Heart left ventricle (tissue), 16 donors: ENCODE data around the gene PPP2R5B. TPM values are rescaled to one million over a fixed set of nuclear protein-coding genes. Genes with fewer than 3 reads are reported as not detected.

Source experiments
- ATAC-seq, 4 donors: fragments of 200-7000 bp; cut with Tn5 transposase; one replicate each; pipeline ENCODE4 v1.9.1; 2020 to 2022; ENCODE audit warnings: moderate library complexity in 4 of 4, mild to moderate bottlenecking in 3 of 4, moderate number of reproducible peaks in 1 of 4
- DNase-seq, 5 donors: peaks; one replicate each; pipeline ENCODE4 v3.0.0-alpha.2; 2020
- H3K27ac ChIP-seq, 12 donors: fragments of 200-600 bp; sonication (generic) in 4 of 12; one replicate each; pipeline versions ENCODE4 v1.5.0 to v1.8.0; 2016 to 2022; ENCODE audit warnings: mild to moderate bottlenecking in 2 of 12
- H3K27me3 ChIP-seq, 9 donors: fragments of 200-600 bp; sonication (generic) in 2 of 9; one replicate each; pipeline versions ENCODE4 v1.5.1 to v1.8.0; 2016 to 2022; ENCODE audit warnings: mild to moderate bottlenecking in 3 of 9
- H3K36me3 ChIP-seq, 9 donors: fragments of 200-600 bp; sonication (generic) in 2 of 9; one replicate each; pipeline versions ENCODE4 v1.5.0 to v1.8.0; 2018 to 2022; ENCODE audit warnings: mild to moderate bottlenecking in 2 of 9
- H3K4me1 ChIP-seq, 12 donors: fragments of 200-600 bp; sonication (generic) in 4 of 12; one replicate each; pipeline versions ENCODE4 v1.5.0 to v1.8.0; 2016 to 2022; ENCODE audit warnings: mild to moderate bottlenecking in 3 of 12
- H3K4me3 ChIP-seq, 12 donors: fragments of 200-600 bp; sonication (generic) in 4 of 12; one replicate each; pipeline versions ENCODE4 v1.5.0 to v1.8.0; 2017 to 2022; ENCODE audit warnings: mild to moderate bottlenecking in 9 of 12, moderate library complexity in 4 of 12
- H3K9me3 ChIP-seq, 12 donors: fragments of 200-600 bp; sonication (generic) in 4 of 12; one replicate each; pipeline versions ENCODE4 v1.5.0 to v1.8.0; 2016 to 2022; ENCODE audit warnings: mild to moderate bottlenecking in 1 of 12
- POLR2A ChIP-seq, 2 donors: fragments of 450-650 bp; IDR thresholded peaks; one replicate each; pipeline ENCODE4 v1.6.1; 2017; ENCODE audit warnings: antibody characterized with exemption in 2 of 2, mild to moderate bottlenecking in 2 of 2, moderate library complexity in 2 of 2
- WGBS, 4 donors: extraction: QIAGEN DNeasy Blood & Tissue Kit in 2 of 4; methylation state at CpG; one replicate each; pipeline versions ENCODE4 v1.1.5 to v1.1.7; 2013 to 2018; 5-methylcytosine and 5-hydroxymethylcytosine counted together
- intact Hi-C, 10 donors: fragments of 100-400 bp; cut with DNase I; formaldehyde crosslinking; loops; one replicate each; pipeline versions ENCODE4 v1.11.1 to v1.14.2; 2022
- polyA plus RNA-seq, 2 donors: library from polyadenylated mRNA; stranded (reverse); fragments of 200-250 nt; gene quantifications; one replicate each; pipeline ENCODE4 v1.2.3, GENCODE V29; 2013
- total RNA-seq, 9 donors: library from RNA; depleted of rRNA in 2 of 9; stranded (reverse); fragments of >200 nt in 2 of 9; fragmentation: NEBNext Ultra II Directional in 3 of 9; extraction: Animal tissue kit (Norgen Biotek cat#: 25700) in 3 of 9; gene quantifications; one replicate each; pipeline versions ENCODE4 v1.1.0 to v1.2.4, GENCODE V29; 2016 to 2023
- TF ChIP-seq, protein P1 (sequence below), 12 donors: fragments of 200-600 bp; sonication (generic) in 4 of 12; IDR thresholded peaks; one replicate each; pipeline versions ENCODE4 v1.5.0 to v1.8.0; 2018 to 2022; ENCODE audit warnings: antibody characterized with exemption in 12 of 12, mild to moderate bottlenecking in 5 of 12
- donor health status: ischemic (EF 13 %, LVEDD 7.1; RV severe dilation, severe dysfunction).
- donor health status: healthy with polysubstance abuse.
- donor health status: DM: no; HTN: yes; CAD: no.
- donor health status: DM: no; HTN: no; CAD: no.
- donor health status: ischemic (EF 25% LVEDD 6.9; RV normal size, moderate dysfunction).
- donor health status: ischemic (EF 25% LVEDD 5.7; RV mildly dilated, moderate dysfunction).
- donor health status: healthy.
- donor health status: DM: yes; HTN: yes; CAD: no.
- donor health status: ischemic (EF 35%, LVEDD 5.7; RV mildly dilated, moderate dysfunction).
- donor health status: nonischemic (EF 11% LVEDD 7.7; RV severe dilation, severe dysfunction).
- donor health status: DM: yes; HTN: yes; CAD: no.
- donor health status: PGD.
- donor health status: ischemic (EF 29% LVEDD 5.4; RV normal size, mild dysfunction).
- donor health status: nonischemic (EF 23%, LVEDD 6.1; RV moderate dilation, normal function).

PPP2R5B gene
- total and polyA plus RNA-seq, 11 donors, result 17.5 to 34.3 (median 22.6) TPM

DNA sequence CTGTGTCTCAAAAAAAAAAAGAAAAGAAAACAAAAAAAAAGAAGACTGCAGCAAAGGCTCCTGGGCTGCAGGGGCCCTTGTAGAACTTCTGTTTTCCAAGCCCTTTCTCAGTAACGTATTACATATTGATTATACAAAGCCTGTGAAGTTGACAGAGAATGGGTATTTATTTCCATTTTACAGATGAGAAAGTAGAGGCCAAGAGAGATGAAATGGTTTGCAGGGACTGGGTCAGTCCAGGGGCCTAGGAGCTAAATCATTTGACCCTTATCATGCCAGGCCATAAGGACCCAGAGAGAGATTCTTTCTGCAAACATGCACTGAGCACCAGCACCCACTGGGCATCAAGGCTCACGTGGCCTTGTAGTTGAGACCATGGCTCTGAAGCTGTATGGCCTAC, 4.5 kb downstream of the PPP2R5B start:
- H3K27ac ChIP-seq, result no peak overlapping the region
- 94 to 100% (median 97%) methylated on average over 2 of the region's 2 CpGs for WGBS, 4 donors
- DNase-seq (no peak), ATAC-seq (no peak)
- H3K9me3 ChIP-seq, result no peaks in the 10 kb centered on the region
- H3K36me3 ChIP-seq, result peaks cover 0 to 78% (median 65%) of the 10 kb centered on the region in 9 donors
- intact Hi-C loops, result loop anchor here in 7 of 10 donors (5.0 to 10.0 kb wide), 7 partner anchors 48 to 196 kb away; partner anchors contain the start of genes ARL2 (in 4 of the 7), BATF2 (in 2 of the 7), FAU (in 1 of the 7) and MRPL49 (in 1 of the 7)
- H3K27me3 ChIP-seq, result no peaks in the 10 kb centered on the region
- TF ChIP-seq POLR2A (IDR thresholded peaks at IDR 0.05), result no peak
- TF ChIP-seq, protein P1, sequence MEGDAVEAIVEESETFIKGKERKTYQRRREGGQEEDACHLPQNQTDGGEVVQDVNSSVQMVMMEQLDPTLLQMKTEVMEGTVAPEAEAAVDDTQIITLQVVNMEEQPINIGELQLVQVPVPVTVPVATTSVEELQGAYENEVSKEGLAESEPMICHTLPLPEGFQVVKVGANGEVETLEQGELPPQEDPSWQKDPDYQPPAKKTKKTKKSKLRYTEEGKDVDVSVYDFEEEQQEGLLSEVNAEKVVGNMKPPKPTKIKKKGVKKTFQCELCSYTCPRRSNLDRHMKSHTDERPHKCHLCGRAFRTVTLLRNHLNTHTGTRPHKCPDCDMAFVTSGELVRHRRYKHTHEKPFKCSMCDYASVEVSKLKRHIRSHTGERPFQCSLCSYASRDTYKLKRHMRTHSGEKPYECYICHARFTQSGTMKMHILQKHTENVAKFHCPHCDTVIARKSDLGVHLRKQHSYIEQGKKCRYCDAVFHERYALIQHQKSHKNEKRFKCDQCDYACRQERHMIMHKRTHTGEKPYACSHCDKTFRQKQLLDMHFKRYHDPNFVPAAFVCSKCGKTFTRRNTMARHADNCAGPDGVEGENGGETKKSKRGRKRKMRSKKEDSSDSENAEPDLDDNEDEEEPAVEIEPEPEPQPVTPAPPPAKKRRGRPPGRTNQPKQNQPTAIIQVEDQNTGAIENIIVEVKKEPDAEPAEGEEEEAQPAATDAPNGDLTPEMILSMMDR (IDR thresholded peaks at IDR 0.05), result no peak
- H3K4me1 ChIP-seq, result peaks cover 0 to 24% (median 15%) of the 10 kb centered on the region in 12 donors
- no peak overlapping the region for H3K4me3 ChIP-seq

DNA sequence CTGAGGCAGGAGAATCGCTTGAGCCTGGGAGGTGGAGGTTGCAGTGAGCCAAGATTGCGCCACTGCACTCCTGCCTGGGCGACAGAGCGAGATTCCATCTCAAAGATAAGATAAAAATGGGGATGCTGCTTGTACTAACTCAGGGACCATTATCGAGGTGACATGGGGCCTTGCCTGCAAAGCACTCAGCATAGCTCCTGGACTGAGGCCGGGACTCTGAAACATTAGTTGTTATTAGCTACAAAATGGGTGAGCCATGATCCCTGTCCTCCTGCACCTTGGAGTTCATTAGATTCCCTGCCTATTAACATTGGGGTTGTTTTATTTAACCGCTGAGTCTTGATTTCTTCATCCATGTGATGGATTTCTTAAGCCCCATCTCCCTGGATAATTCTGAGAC, 5.1 kb downstream of the PPP2R5B start:
- no peaks in the 10 kb centered on the region for H3K27me3 ChIP-seq
- TF ChIP-seq, protein P1 (IDR thresholded peaks at IDR 0.05), result no peak
- TF ChIP-seq POLR2A (IDR thresholded peaks at IDR 0.05), result no peak
- H3K9me3 ChIP-seq, result no peaks in the 10 kb centered on the region
- no peak for ATAC-seq
- H3K36me3 ChIP-seq, result peaks cover 0 to 84% (median 70%) of the 10 kb centered on the region in 9 donors
- intact Hi-C loops, result loop anchor here in 7 of 10 donors (5.0 to 10.0 kb wide), 7 partner anchors 48 to 195 kb away; partner anchors contain the start of genes ARL2 (in 4 of the 7), BATF2 (in 2 of the 7), FAU (in 1 of the 7) and MRPL49 (in 1 of the 7)
- no peak overlapping the region for H3K4me3 ChIP-seq
- H3K27ac ChIP-seq, result no peak overlapping the region
- no peak for DNase-seq
- 93 to 99% (median 95%) methylated on average over 7 of the region's 7 CpGs for WGBS, 4 donors
- H3K4me1 ChIP-seq, result peaks cover 0 to 19% (median 14%) of the 10 kb centered on the region in 12 donors

DNA sequence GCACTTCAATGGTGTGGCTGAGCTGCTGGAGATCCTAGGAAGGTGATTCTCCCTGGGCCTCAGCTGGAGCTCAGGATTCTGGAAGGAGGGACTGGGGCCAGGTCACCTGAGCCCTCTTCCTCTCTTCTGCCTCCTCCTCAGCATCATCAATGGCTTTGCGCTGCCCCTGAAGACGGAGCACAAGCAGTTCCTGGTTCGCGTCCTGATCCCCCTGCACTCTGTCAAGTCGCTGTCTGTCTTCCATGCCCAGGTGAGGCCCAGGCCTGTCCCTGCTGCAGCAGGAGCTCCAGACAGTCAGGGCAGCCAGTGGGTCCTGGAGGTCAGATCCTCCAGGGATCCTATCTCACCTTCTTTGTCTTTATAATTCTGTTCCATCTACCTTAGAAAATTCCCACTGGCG, 5.9 kb downstream of the PPP2R5B start:
- WGBS, 4 donors, result 94 to 97% (median 96%) methylated on average over 6 of the region's 6 CpGs
- Histone ChIP-seq H3K27me3 (no peaks in the 10 kb centered on the region), H3K4me3 (no peak overlapping the region), H3K4me1 (peaks cover 0 to 13% (median 9%) of the 10 kb centered on the region in 12 donors), H3K27ac (no peak overlapping the region), H3K36me3 (peaks cover 0 to 84% (median 70%) of the 10 kb centered on the region in 9 donors), H3K9me3 (no peaks in the 10 kb centered on the region)
- ATAC-seq, result no peak
- DNase-seq, result no peak
- no peak for TF ChIP-seq POLR2A (IDR thresholded peaks at IDR 0.05)
- TF ChIP-seq, protein P1 (IDR thresholded peaks at IDR 0.05), result no peak
- intact Hi-C loops, result no loop called here

DNA sequence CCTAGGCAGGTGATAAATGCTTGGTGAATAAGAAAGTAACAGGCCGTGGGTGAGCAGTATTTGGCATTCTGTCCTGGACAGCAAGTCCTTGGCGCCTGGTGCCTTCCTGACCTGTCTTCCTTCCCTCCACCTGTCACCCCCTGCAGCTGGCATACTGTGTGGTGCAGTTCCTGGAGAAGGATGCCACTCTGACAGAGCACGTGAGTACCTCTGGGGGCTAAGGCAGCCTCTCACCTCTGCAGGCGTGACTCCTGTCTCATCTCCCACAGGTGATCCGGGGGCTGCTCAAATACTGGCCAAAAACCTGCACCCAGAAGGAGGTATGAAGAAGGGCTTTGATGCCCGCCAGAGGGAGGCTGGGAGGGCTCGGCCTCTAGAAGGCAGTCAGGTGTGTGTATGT, 6.8 kb downstream of the PPP2R5B start:
- DNase-seq (no peak), ATAC-seq (no peak)
- TF ChIP-seq, protein P1 (IDR thresholded peaks at IDR 0.05), result no peak
- TF ChIP-seq POLR2A (IDR thresholded peaks at IDR 0.05), result no peak
- no peaks in the 10 kb centered on the region for H3K9me3 ChIP-seq
- no peak overlapping the region for H3K27ac ChIP-seq
- intact Hi-C loops, result no loop called here
- no peak overlapping the region for H3K4me3 ChIP-seq
- 92 to 98% (median 95%) methylated on average over 7 of the region's 7 CpGs for WGBS, 4 donors
- H3K27me3 ChIP-seq, result no peaks in the 10 kb centered on the region
- H3K4me1 ChIP-seq, result peaks cover 0 to 5% (median 0%) of the 10 kb centered on the region in 12 donors
- H3K36me3 ChIP-seq, result peaks cover 0 to 82% (median 70%) of the 10 kb centered on the region in 9 donors
